ENCODE measurements around the gene DCTN5.
"Not testable (repeated sequence)": the region's sequence is repeated elsewhere in the genome, so short reads cannot be mapped to it uniquely, and the experiment has no call there.

Gene DCTN5

DNA sequence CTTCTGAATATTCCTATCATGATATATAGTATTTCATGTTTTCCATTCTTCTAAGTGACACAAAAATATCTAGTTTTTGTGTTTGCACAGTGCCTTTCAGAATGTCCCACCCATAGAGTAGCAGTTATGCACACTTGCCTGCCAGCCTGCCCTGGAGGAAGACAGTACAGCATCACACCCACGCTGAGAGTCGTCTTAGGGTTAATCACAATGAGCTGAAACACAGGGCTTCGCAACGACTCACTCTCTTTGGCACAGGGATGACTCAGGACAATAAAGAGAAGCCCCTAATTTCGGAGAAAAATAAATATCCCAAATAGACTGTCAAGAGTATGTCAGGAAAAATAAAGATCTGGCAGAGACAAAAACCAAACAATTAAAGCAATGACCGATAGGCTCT lies 33.5 kb upstream of the DCTN5 start:
- Mint-ChIP-seq H3K36me3 (ENCODE audit: low read depth) (peaks cover 24% of the 10 kb centered on the region), H3K9me3 (no peaks in the 10 kb centered on the region), H3K4me1 (no peaks in the 10 kb centered on the region), H3K27ac (no peak overlapping the region), H3K27me3 (ENCODE audit: low read depth) (no peaks in the 10 kb centered on the region), H3K4me3 (no peak overlapping the region)
- TF ChIP-seq, protein P1, sequence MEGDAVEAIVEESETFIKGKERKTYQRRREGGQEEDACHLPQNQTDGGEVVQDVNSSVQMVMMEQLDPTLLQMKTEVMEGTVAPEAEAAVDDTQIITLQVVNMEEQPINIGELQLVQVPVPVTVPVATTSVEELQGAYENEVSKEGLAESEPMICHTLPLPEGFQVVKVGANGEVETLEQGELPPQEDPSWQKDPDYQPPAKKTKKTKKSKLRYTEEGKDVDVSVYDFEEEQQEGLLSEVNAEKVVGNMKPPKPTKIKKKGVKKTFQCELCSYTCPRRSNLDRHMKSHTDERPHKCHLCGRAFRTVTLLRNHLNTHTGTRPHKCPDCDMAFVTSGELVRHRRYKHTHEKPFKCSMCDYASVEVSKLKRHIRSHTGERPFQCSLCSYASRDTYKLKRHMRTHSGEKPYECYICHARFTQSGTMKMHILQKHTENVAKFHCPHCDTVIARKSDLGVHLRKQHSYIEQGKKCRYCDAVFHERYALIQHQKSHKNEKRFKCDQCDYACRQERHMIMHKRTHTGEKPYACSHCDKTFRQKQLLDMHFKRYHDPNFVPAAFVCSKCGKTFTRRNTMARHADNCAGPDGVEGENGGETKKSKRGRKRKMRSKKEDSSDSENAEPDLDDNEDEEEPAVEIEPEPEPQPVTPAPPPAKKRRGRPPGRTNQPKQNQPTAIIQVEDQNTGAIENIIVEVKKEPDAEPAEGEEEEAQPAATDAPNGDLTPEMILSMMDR (IDR thresholded peaks at IDR 0.05; ENCODE audit: unreplicated experiment in 3 of 3), result no peak

DNA sequence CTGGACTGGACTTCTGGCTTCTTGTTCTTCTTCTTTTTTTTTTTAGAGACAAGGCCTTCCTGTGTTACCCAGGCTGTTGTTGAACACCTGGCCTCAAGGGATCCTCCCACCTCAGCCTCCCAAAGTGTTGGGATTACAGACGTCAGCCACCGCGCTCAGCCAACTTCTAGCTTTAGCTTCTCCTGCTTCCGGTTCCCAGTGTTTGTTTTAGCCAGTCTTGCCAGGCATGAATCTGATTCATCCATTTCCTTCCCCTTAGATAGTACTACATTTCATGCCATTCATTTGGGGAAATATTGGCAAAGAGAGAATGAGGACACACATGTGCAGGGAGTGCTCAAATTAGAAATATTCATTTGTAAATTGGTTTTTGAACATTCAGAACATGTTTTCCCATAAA lies 33.1 kb upstream of the DCTN5 start:
- no peaks in the 10 kb centered on the region for H3K4me1 Mint-ChIP-seq
- no peak overlapping the region for H3K4me3 Mint-ChIP-seq
- no peaks in the 10 kb centered on the region for H3K9me3 Mint-ChIP-seq

DNA sequence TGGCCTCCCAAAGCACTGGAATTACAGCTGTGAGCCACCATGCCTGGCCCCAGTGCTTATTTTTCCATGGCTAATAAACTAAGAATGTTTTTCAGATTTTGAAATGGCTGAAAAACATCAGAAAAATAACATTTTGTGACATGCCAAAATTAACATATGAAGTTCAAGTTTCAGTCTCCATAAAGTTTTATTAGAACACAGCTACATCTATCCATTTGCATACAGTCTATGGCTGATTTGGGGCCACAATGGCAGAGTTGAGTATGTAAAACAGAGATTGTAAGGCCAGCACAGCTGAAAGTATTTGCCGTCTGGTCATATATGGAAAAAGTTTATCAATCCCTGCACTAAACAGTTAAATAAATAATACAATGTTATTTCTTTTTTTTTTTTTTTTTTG lies 31.3 kb upstream of the DCTN5 start:
- H3K27ac Mint-ChIP-seq, result no peak overlapping the region
- no peaks in the 10 kb centered on the region for H3K9me3 Mint-ChIP-seq
- H3K4me1 Mint-ChIP-seq, result no peaks in the 10 kb centered on the region
- H3K36me3 Mint-ChIP-seq (ENCODE audit: low read depth), result peaks cover 15% of the 10 kb centered on the region
- TF ChIP-seq, protein P1 (IDR thresholded peaks at IDR 0.05; ENCODE audit: unreplicated experiment in 3 of 3), result no peak
- H3K27me3 Mint-ChIP-seq (ENCODE audit: low read depth), result no peaks in the 10 kb centered on the region
- H3K4me3 Mint-ChIP-seq, result no peak overlapping the region

More for the DNA sequence above, 33.1 kb upstream of the DCTN5 start:
- TF ChIP-seq, protein P1 (IDR thresholded peaks at IDR 0.05; ENCODE audit: unreplicated experiment in 3 of 3), result no peak
- Mint-ChIP-seq H3K27ac (no peak overlapping the region), H3K36me3 (ENCODE audit: low read depth) (peaks cover 21% of the 10 kb centered on the region), H3K27me3 (ENCODE audit: low read depth) (no peaks in the 10 kb centered on the region)

DNA sequence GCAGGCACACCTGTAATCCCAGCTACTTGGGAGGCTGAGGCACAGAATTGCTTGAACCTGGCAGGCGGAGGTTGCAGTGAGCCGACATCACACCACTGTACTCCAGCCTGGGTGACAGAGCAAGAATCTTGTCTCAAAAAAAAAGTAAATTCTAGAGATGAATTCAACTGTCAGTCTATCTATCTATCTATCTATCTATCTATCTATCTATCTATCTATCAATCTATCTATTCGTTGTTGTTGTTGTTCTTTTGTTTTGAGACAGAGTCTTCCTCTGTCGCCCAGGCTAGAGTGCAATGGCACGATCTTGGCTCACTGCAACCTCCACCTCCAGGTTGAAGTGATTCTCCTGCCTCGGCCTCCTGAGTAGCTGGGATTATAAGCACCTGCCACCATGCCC lies 30.4 kb upstream of the DCTN5 start:
- H3K36me3 Mint-ChIP-seq (ENCODE audit: low read depth), result peaks cover 14% of the 10 kb centered on the region
- H3K9me3 Mint-ChIP-seq; H3K4me3 Mint-ChIP-seq; H3K4me1 Mint-ChIP-seq; H3K27ac Mint-ChIP-seq; H3K27me3 Mint-ChIP-seq (ENCODE audit: low read depth): not testable (repeated sequence)

DNA sequence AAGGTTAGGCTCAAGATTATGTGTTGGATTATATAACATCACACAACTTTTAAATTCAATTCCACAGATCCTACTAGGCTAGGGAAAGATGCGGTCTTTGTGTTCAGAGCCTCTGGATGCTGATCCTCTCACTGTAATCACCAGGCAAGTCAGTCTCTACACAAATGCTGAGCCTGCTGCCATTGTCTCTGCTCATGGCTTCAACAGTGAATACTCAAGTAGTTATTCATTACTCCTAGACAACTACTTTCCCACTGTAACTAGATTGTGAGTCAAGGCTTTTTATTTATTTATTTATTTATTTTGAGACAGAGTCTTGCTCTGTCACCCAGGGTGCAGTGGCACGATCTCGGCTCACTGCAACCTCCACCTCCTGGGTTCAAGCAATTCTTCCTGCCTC lies 29.3 kb upstream of the DCTN5 start:
- Mint-ChIP-seq H3K36me3 (ENCODE audit: low read depth) (peaks cover 20% of the 10 kb centered on the region), H3K9me3 (no peaks in the 10 kb centered on the region), H3K27ac (no peak overlapping the region), H3K4me3 (no peak overlapping the region), H3K4me1 (no peaks in the 10 kb centered on the region), H3K27me3 (ENCODE audit: low read depth) (no peaks in the 10 kb centered on the region)
- TF ChIP-seq, protein P1 (IDR thresholded peaks at IDR 0.05; ENCODE audit: unreplicated experiment in 3 of 3), result no peak

DNA sequence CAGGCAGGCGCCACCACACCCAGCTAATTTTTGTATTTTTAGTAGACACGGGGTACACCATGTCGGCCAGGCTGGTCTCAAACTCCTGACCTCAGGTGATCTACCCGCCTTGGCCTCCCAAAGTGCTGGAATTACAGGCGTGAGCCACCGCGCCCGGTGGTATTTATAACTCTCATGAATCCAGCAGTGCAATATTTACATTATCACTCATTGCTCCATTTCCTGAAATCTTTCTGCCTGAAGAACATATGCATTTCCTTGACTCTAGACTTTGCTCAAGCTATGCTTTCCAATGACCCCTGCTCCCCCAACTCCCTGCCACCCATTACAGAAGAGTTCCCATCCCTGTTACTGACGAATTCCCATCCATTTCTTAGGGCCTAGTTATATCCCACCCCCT lies 25.5 kb upstream of the DCTN5 start:
- TF ChIP-seq, protein P1 (IDR thresholded peaks at IDR 0.05; ENCODE audit: unreplicated experiment in 3 of 3), result no peak
- Mint-ChIP-seq H3K27me3 (ENCODE audit: low read depth) (no peaks in the 10 kb centered on the region), H3K4me1 (no peaks in the 10 kb centered on the region), H3K4me3 (no peak overlapping the region), H3K36me3 (ENCODE audit: low read depth) (peaks cover 38% of the 10 kb centered on the region), H3K27ac (no peak overlapping the region), H3K9me3 (no peaks in the 10 kb centered on the region)

All from nephron (organoid).